Measurements from ENCODE around the gene NBPF14.
"Not testable (repeated sequence)": the region's sequence is repeated elsewhere in the genome, so short reads cannot be mapped to it uniquely, and the experiment has no call there.

The NBPF14 gene

DNA sequence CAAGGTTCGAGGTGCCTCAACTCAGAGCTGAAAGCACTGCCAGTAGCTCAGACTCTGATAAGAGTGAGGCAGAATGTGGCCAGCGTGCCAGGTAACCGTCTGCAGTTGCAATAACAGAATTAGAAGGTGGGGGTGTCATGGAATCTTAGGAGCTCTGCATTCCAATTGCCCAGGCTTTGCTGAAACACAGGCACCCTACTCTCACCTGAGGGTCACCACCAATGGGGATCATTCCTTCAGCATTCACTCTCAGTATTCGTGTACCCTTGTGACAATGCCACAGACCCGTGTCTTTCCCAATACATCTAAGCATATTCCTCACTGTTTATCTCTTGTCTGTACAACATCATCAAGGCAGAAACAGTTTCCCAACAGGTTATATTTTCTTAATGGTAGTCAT is at the start of gene NBPF14:
NBPF14 (minus strand) TSS at position 101 of the 400 bp plus-strand sequence. CDS start 294 bp downstream, outside the sequence.
- not testable (repeated sequence) for DNase-seq (ENCODE audit: low read depth); H3K4me3 ChIP-seq (ENCODE audit: low read length)

DNA sequence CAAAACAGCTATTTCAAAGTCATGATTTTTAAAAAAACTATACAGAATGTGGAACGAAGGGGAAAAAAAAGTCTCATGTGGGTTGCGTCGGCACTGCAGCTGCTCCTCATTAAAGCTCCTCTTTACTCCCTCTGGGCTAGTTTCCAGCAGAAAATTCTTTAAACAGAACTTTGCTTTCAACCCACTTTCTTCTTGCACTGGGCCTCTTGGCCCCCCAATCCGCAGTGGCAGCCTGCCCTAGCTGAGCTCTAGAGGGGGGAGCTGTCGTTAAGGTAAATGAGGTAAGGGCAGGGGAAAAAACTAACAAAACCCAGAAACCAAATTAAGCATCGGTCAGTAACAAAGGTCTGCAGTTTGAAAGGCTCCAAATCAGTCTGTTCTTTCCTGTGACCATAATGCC is 29.6 kb upstream of the NBPF14 start:
- DNase-seq (ENCODE audit: low read depth); H3K4me3 ChIP-seq (ENCODE audit: low read length): not testable (repeated sequence)

DNA sequence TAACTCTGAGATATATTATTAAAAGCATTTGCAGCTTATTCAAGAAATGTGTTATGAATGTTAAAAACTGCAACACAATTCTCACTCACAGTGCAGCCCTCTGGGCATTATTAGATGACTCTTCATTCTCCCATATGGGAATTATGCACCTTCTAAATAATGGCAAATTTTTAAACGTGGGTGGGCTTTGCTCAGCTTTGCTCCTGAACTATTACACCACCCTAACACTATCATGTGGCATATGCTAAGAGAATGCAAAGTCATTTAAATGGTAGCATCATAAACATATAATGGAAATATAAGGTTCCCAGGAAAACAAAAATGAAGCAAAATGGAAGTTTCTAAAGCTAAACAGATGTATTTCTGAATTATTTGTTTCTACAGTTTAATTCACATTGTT is 22.4 kb upstream of the NBPF14 start:
- not testable (repeated sequence) for H3K4me3 ChIP-seq (ENCODE audit: low read length); DNase-seq (ENCODE audit: low read depth)

DNA sequence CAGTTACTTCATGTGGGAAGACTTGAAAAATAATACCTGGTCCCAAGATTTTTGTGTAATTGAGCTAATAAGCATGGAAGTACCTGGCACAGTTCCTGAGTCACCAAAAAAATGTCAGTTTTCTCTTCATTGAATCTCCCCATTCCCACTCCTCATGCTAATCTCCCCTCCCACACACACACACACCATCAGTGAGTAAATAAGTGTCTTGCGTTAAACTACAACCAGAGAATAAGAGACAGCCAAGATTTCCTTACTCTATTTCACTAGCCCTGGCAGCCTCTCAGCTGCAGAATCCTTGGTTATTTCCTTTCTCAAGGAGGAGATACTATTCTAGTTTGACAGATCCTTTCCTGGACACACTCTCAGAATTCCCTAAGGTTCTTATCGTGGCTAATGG is 9.5 kb upstream of the NBPF14 start:
- not testable (repeated sequence) for H3K4me3 ChIP-seq (ENCODE audit: low read length); DNase-seq (ENCODE audit: low read depth)

DNA sequence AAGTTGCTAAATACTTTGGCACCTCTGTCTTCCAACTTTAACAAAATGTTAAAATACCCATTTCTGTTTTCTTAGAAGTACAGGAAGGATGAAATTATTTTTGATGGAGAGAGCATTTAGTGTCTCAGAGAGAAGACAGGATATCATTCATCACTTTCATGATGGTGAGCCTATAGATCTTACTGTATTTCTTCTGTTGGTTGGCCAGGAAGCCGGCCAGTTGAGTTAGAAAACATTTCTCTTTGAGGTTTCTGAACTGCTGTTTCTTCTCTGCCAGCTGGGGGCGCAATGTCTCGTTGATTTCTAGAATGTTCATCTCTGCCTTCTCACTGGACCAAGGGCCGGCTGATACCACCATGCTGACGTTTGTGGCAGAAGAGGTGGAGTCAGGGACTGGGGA is 451 bp downstream of the NBPF14 start:
- H3K4me3 ChIP-seq (ENCODE audit: low read length); DNase-seq (ENCODE audit: low read depth): not testable (repeated sequence)

- not testable (repeated sequence) for H3K4me3 ChIP-seq (ENCODE audit: low read length); DNase-seq (ENCODE audit: low read depth)
Measured at GRCh38 chr1:148591098-148591497, 4.7 kb downstream of the NBPF14 start.

GRCh38 chr1:148532158-148532557 is 63.7 kb downstream of the NBPF14 start:
- H3K4me3 ChIP-seq (ENCODE audit: low read length); DNase-seq (ENCODE audit: low read depth): not testable (repeated sequence)

GRCh38 chr1:148529101-148529567 is 66.7 kb downstream of the NBPF14 start:
- DNase-seq (ENCODE audit: low read depth), result not testable (repeated sequence)
- H3K4me3 ChIP-seq (ENCODE audit: low read length), result peak overlapping the region; percentile 15

- not testable (repeated sequence) for H3K4me3 ChIP-seq (ENCODE audit: low read length); DNase-seq (ENCODE audit: low read depth)
Measured at GRCh38 chr1:148528591-148528990, 67.2 kb downstream of the NBPF14 start.

GRCh38 chr1:148526587-148526986 is 69.2 kb downstream of the NBPF14 start:
- H3K4me3 ChIP-seq (ENCODE audit: low read length); DNase-seq (ENCODE audit: low read depth): not testable (repeated sequence)

- not testable (repeated sequence) for DNase-seq (ENCODE audit: low read depth); H3K4me3 ChIP-seq (ENCODE audit: low read length)
Measured at GRCh38 chr1:148523205-148524144, 72.3 kb downstream of the NBPF14 start.

- H3K4me3 ChIP-seq (ENCODE audit: low read length), result peak overlapping the region; percentile 23
Measured at GRCh38 chr1:148522561-148523204, 73.1 kb downstream of the NBPF14 start.

GRCh38 chr1:148522072-148522471 is 73.7 kb downstream of the NBPF14 start:
- peak; percentile 60 for DNase-seq (ENCODE audit: low read depth)
- not testable (repeated sequence) for H3K4me3 ChIP-seq (ENCODE audit: low read length)

More at GRCh38 chr1:148522561-148523204, 73.1 kb downstream of the NBPF14 start:
- peak; percentile 97 for DNase-seq (ENCODE audit: low read depth)

DNA sequence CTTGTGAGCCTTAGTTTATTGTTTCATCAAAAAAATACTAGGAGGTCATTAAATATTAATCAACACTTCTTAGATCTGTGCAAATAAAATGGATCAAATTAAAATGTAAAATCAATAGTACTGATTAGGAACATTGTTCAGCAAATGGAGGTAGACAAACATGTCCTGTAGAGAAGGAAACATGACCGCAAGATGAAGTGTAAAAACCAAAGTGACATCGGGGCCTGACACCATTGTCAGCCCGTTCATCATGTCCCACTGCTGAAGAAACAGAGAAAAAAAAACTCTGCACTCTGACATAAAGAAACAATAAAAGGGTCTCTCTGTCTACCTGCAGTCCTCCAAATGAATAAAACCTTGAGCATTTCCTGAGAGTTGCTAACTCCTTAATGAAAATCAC is 81.5 kb downstream of the NBPF14 start:
- DNase-seq (ENCODE audit: low read depth); H3K4me3 ChIP-seq (ENCODE audit: low read length): not testable (repeated sequence)

- not testable (repeated sequence) for H3K4me3 ChIP-seq (ENCODE audit: low read length); DNase-seq (ENCODE audit: low read depth)
Measured at GRCh38 chr1:148512571-148513184, 83.1 kb downstream of the NBPF14 start.

DNA sequence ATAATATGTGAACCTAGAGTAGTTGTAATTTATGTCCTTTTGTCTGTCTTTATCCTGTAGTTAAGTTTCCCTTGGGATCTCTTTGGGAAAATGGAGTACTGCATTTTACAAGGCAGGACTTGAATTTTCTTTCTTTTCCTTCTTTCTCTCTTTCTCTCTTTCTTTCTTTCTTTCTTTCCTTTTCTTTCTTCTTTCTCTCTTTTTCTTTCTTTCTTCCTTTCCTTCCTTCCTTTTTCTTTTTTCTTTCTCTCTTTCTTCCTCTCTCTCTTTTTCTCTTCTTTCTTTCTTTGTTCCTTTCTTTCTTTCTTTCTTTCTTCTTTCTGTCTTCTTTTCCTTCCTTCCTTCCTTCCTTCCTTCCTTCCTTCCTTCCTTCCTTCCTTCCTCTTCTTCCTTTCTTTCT is 101.9 kb downstream of the NBPF14 start:
- not testable (repeated sequence) for DNase-seq (ENCODE audit: low read depth); H3K4me3 ChIP-seq (ENCODE audit: low read length)

GRCh38 chr1:148483029-148483428 is 112.8 kb downstream of the NBPF14 start, which contains the start of gene PPIAL4G:
PPIAL4G (minus strand) TSS chr1:148483302; CDS start chr1:148483252, 50 bp downstream.
- H3K4me3 ChIP-seq (ENCODE audit: low read length); DNase-seq (ENCODE audit: low read depth): not testable (repeated sequence)
